B cell (primary cell): ENCODE data around the gene NME2.

Source experiments
- EZH2 ChIP-seq: IDR thresholded peaks from 2 replicates; pipeline ENCODE4 v1.6.1; 2012; ENCODE audit warnings: borderline replicate concordance, low read depth, mild to moderate bottlenecking, moderate library complexity, low read length; ENCODE audit not compliant: insufficient read depth, poor library complexity, severe bottlenecking
- TF ChIP-seq, protein P1 (sequence below): fragments of 200-600 bp; IDR thresholded peaks from one replicate; pipeline ENCODE4 v1.8.0; 2022; ENCODE audit warnings: antibody characterized with exemption, mild to moderate bottlenecking

DNA sequence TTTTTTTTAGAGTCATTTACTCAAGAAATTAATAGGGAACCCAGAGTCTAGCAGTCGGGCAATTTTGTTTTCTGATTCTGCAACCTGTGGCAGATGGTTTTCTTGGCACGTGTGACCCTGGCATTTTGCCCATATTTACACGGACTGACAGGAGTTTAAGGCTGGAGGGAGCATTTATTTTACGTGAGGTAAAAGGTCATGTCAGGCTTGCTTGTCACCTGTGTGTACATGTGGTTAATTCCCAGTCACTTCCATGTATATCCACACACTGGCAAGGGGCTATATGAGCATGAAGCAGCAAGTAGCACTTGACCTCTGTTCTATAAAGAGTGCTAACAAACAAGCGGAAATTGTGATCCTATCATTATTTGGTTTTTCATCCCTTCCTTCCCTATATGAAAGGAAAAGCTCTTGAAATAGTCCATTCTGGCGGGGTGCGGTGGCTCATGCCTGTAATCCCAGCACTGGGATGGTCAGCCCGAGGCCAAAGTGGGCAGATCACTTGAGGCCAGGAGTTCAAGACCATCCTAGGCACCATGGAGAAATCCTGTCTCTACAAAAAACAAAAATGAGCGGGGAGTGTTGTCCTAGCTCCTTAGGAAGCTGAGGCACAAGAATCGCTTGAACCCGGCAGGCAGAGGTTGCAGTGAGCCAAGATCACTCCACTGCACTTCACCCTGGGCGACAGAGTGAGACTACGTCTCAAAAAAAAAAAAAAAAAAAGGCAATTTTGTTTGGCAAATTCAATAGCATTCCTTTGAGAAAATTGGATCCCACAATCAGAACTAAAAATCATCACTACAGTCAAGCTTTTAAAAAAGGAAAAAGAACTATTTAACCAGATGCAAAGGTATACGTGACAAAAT, 47.6 kb upstream of the NME2 start:
- TF ChIP-seq, protein P1, sequence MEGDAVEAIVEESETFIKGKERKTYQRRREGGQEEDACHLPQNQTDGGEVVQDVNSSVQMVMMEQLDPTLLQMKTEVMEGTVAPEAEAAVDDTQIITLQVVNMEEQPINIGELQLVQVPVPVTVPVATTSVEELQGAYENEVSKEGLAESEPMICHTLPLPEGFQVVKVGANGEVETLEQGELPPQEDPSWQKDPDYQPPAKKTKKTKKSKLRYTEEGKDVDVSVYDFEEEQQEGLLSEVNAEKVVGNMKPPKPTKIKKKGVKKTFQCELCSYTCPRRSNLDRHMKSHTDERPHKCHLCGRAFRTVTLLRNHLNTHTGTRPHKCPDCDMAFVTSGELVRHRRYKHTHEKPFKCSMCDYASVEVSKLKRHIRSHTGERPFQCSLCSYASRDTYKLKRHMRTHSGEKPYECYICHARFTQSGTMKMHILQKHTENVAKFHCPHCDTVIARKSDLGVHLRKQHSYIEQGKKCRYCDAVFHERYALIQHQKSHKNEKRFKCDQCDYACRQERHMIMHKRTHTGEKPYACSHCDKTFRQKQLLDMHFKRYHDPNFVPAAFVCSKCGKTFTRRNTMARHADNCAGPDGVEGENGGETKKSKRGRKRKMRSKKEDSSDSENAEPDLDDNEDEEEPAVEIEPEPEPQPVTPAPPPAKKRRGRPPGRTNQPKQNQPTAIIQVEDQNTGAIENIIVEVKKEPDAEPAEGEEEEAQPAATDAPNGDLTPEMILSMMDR: no peak
- no peak for TF ChIP-seq EZH2
